PFSK-1 (cell line): ENCODE data around the gene PYGO2.

ENCODE experiments used
- FOXP2 ChIP-seq: optimal IDR thresholded peaks from 2 replicates; pipeline ENCODE3; 2011; ENCODE audit warnings: borderline replicate concordance, control low read depth, inconsistent platforms; ENCODE audit not compliant: insufficient read depth; ENCODE audit errors: extremely low read length, extremely low read depth
- POLR2AphosphoS5 ChIP-seq: IDR thresholded peaks from 2 replicates; pipeline ENCODE4 v1.6.1; 2012; ENCODE audit warnings: low read depth, mild to moderate bottlenecking, control low read depth, low read length, moderate library complexity
- SIN3A ChIP-seq: IDR thresholded peaks from 2 replicates; pipeline ENCODE4 v1.6.1; 2012; ENCODE audit warnings: mild to moderate bottlenecking, low read length, moderate library complexity, borderline replicate concordance; ENCODE audit not compliant: insufficient read depth
- TAF1 ChIP-seq: IDR thresholded peaks from 2 replicates; pipeline ENCODE4 v1.6.1; 2012; ENCODE audit warnings: low read length, control low read depth, borderline replicate concordance; ENCODE audit not compliant: insufficient read depth
- TF ChIP-seq, protein P1 (sequence below), 2 experiments: IDR thresholded peaks; 2 replicates each; pipeline versions ENCODE4 v1.6.1 to v1.8.0; 2011 to 2012; ENCODE audit warnings: low read depth in 2 of 2, low read length in 2 of 2, control low read depth in 1 of 2, inconsistent platforms in 1 of 2, mild to moderate bottlenecking in 1 of 2, moderate library complexity in 1 of 2; ENCODE audit not compliant: insufficient read depth in 1 of 2

Gene PYGO2

DNA sequence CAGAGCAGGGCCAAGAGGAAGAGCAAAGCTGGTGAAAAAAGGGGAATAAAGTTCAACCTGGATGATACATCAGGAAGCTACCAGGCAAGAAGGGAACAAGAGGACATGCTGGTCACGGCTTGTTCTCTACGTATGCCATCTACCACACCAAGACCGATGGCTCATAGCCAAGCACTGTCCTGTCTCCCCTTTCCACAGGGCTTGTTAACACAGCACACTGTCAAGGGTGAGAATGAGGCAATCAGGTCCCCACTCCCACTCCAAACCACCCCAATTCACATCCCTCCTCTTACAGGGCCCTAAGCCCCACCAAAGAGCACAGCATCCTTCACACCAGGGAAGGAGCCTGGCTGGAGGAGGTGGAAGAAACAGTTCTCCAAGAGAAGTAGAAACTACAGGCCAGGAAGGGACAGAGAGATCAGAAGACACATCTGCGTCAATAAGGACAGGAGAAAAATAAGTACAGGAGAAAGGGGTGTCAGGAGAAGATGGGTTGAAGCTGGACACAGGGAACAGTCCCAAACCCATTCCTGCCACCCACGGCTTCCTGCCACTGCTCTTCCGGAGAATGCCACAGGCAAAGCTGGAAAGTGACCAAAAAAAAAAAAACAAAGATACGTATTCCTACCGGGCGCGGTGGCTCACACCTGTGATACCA, 9.9 kb upstream of the PYGO2 start:
- no peak for TF ChIP-seq TAF1
- TF ChIP-seq FOXP2, result no peak
- no peak for TF ChIP-seq POLR2AphosphoS5
- TF ChIP-seq, protein P1, sequence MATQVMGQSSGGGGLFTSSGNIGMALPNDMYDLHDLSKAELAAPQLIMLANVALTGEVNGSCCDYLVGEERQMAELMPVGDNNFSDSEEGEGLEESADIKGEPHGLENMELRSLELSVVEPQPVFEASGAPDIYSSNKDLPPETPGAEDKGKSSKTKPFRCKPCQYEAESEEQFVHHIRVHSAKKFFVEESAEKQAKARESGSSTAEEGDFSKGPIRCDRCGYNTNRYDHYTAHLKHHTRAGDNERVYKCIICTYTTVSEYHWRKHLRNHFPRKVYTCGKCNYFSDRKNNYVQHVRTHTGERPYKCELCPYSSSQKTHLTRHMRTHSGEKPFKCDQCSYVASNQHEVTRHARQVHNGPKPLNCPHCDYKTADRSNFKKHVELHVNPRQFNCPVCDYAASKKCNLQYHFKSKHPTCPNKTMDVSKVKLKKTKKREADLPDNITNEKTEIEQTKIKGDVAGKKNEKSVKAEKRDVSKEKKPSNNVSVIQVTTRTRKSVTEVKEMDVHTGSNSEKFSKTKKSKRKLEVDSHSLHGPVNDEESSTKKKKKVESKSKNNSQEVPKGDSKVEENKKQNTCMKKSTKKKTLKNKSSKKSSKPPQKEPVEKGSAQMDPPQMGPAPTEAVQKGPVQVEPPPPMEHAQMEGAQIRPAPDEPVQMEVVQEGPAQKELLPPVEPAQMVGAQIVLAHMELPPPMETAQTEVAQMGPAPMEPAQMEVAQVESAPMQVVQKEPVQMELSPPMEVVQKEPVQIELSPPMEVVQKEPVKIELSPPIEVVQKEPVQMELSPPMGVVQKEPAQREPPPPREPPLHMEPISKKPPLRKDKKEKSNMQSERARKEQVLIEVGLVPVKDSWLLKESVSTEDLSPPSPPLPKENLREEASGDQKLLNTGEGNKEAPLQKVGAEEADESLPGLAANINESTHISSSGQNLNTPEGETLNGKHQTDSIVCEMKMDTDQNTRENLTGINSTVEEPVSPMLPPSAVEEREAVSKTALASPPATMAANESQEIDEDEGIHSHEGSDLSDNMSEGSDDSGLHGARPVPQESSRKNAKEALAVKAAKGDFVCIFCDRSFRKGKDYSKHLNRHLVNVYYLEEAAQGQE (IDR thresholded peaks at IDR 0.05; ENCODE audit: insufficient read depth in 1 of 2, low read depth in 2 of 2, low read length in 2 of 2), result no peak
- TF ChIP-seq SIN3A, result no peak

DNA sequence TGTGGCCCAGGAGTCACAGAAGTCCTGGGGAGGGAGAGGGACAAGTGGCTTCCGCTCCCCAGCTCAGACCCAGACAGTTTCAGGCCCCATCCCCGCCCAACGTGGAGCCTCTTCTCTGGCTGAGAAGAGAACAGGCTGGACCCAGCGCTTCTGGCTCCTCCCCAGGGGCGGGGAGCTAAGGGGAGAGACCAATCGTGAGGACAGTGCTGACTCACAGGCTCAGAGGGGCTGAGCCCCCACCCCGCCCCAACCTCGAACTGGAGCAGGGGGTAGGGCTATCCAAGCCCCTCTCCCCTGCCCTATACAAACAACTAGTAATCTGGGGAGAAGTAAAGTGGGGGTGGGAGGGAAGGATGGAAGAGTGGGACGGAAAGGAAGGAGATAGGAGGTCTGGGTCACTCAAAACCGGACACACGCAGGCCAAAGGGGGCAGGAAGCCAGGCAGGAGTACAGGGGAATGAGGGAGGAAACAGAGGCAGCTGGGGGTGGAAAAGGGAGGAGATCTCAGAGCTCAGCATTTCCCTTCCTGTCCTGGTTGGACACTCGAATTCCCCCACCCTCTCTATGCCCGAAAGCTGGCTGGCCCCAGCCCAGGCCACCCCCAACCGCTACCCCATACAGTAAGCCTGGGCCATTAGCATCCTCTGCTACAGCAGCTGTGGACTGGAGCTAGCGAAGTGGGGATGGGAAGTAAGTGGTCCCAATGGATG, 9.2 kb upstream of the PYGO2 start, which contains the start of gene SHC1:
Gene SHC1, minus strand, starts transcription at position 117 of the 710 bp plus-strand sequence. CDS start 221 bp downstream, outside the sequence.
- TF ChIP-seq POLR2AphosphoS5 (peak; percentile 90), SIN3A (peak; percentile 44; the same call in 1 of the 2 replicates), FOXP2 (no peak), TAF1 (peak; percentile 94)
- TF ChIP-seq, protein P1 (IDR thresholded peaks at IDR 0.05; ENCODE audit: insufficient read depth in 1 of 2, low read depth in 2 of 2, low read length in 2 of 2), result no peak; a peak in 2 of 4 replicates

DNA sequence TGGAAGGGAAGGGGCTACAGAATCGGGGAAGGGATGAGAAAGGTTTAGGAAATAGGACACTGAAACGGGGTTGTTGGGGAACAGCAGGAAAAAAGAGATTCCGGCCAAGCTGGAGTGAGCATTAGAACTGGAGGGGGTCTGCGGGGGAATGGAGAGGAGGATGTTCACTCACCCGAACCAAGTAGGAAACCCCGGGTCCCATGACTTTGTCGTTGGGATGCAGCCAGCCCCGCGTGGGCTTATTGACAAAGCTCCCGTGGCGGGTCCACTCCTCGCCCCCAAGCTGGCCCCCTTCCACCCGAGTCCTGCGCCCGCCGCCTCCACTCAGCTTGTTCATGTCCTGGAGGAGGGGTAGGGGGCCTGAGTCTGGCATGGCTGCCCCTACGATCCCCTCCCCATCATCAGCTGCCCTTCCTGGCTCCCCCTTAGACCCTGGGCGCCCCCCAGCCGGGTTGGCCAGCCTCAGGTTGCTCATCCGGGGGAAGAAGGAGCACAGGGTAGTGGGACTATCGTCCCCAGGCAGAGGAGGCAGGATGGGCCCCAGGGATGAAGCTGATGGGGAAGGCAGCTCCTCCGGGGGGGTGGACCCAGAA, 8.4 kb upstream of the PYGO2 start:
- TF ChIP-seq TAF1, result no peak
- TF ChIP-seq, protein P1 (IDR thresholded peaks at IDR 0.05; ENCODE audit: insufficient read depth in 1 of 2, low read depth in 2 of 2, low read length in 2 of 2), result no peak
- no peak for TF ChIP-seq POLR2AphosphoS5
- no peak for TF ChIP-seq SIN3A
- TF ChIP-seq FOXP2, result no peak

DNA sequence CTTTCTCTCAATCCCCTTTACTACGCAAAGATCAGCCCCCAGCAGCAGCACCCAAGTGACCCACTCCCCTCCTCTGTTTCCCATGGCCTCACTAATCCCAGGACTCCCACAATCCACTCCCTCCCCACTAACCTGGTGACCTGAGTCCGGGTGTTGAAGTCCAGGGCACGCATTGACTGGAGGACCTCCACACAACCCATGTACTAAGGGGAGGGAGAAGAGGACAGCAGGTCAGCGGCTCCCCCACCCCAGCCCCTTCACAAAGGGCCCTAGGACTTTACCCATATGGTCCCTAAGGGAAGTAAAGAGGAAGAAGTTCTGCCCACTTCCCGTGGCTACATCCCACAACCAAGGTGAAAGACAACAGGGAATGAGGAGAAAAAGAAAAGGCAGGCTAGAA, 7.7 kb upstream of the PYGO2 start:
- TF ChIP-seq, protein P1 (IDR thresholded peaks at IDR 0.05; ENCODE audit: insufficient read depth in 1 of 2, low read depth in 2 of 2, low read length in 2 of 2), result no peak
- TF ChIP-seq TAF1 (no peak), FOXP2 (no peak), POLR2AphosphoS5 (no peak), SIN3A (no peak)
